Anterior cingulate cortex (tissue), 58 donors: Measurements from ENCODE around the gene HOTAIR.

Source experiments
- DNase-seq, 58 donors: peaks; one replicate each; lab custom pipeline; 2025; lab: John Stamatoyannopoulos, UW

Gene HOTAIR

DNA sequence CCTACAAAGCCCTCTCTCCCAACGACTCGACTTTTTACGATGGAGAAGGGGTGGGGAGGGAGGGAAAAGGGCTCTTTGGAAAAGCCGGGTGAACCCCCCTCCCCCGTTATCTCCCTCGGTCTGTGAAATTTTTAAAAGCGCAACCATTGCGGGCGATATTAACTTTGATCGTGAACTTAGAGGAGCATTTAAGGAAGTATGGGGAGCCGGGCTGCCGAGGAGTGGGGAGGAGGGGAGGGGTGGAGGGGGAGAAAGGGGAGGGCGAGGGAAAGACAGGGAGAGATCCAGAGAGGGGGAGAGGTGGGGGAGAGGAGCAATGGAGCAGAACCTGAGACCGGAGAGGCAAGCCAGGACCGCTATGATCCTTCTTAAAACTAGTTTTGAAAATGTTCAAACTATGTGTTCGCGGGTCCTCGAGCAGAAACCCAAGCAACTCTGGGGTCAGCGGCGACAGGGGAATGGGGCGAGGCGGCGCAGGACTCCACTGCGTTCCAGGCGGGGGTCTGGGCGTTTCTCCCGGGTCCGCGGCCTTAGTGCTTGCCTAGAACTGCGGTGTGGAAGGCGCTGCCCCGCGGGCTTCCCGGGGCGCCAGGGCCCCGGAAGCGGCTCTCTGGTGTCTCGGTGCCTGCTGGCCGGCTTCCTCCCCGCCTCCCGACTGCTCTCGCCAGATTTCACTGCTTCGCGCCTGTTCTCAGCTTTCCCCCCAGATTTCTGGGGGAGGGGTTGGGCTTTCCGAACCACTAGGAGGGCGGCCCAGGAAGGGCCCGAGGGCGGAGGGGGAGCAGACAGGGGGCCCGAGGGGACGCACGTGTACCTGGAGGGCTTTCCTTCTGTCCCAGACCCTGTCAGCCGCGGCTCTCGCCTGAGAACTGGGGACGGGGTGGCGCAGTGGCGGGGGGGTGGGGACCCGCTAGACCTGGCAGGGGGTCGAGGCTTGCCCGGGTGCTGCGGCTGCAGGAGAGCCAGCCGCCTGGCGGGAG lies at the start of gene HOTAIR:
Gene HOTAIR (minus strand): TSS at position 871 of the 980 bp plus-strand sequence.
- no peak for DNase-seq

DNA sequence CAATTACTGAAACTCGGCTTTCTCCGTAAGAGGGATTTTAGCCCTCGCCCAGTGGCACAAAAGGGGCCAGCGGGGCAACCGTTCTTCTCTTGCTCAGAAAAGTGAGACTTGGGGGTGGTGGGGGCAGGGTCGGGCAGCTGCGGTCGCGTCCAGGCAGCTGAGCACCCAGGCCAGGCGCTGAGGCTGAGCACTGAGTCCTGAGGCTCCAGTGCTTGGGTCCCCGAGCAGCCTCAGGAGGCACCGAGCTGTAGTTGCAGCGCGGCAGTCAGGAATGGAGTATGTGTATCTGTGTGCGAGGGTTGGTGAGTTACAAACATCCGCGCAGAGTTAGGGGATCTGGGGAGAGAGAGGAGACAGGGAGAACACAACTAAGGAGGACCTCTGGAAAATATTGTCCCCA lies 49.4 kb upstream of the HOTAIR start:
- DNase-seq, result no peak

DNA sequence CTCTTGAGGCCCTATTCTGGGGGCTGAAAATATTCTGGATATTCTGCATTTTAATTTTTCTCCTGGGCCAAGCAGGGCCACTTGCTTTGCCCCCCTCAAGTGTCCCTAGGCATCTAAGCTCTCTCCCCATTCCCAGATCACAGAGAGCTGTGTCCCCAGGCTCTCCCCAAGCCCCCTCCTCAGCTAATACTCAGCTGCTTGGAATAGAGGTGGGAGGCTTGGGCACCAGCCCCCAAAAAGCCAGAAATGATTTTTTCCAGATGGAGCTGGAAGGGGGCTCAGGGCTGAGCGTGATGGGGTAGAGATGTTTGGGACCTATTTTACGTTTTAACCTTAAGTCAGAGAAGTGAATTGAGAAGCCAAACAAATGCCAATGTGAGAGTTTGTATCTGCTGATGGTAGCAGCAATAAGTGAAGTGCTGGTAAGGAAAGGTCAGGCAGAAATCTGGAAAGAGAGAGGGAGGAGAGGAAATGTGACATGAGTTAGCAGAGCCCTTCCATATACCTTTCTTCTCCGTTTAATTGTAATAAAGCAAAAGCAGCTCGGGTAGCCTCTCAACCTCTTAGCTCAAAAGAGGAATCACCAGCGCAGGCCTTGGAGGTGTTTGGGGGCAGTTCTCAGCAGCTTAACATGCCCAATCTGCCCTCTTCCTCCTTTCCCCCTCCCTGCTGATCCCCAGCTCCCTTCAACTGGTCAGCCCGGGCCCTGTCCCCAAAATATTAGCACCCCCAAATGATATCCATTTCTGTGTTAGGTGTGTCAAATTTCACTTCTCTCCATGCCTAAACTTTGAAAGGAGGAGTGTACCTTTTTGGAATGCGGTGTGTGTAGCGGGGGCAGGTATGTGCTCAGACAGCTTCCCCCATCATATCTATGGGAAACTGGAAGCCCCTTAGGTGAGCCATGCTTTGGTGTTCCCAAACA lies 48.5 kb upstream of the HOTAIR start:
- DNase-seq, result no peak

DNA sequence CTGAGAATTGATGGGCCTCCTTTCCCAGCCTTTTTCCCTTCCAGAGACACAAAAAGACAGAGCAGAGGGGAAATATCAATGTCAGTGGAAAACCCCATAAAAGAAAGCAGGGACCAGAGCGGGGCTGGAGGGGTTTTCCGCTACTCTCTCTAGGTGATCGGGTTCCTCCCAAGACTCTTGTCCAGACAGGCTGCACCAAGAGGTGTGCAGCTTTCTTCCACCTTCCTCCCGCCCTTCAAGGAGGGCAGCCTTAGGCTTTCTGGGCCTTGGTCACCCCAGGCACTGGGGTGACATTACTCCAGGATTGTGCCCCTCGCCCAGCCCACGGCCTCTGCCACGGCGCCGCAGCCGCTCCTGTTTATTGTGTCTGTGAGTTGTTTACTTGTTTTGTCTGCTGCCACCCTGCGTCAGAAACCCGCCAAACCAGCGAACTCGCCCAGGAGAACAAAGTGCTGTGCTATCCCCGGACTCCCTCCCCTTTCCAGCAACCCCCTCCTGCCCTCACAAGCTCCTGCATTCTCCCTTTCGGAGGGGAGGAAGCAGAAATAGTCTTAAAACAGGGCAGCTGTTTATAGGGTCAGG lies 46.8 kb upstream of the HOTAIR start:
- DNase-seq, result no peak

DNA sequence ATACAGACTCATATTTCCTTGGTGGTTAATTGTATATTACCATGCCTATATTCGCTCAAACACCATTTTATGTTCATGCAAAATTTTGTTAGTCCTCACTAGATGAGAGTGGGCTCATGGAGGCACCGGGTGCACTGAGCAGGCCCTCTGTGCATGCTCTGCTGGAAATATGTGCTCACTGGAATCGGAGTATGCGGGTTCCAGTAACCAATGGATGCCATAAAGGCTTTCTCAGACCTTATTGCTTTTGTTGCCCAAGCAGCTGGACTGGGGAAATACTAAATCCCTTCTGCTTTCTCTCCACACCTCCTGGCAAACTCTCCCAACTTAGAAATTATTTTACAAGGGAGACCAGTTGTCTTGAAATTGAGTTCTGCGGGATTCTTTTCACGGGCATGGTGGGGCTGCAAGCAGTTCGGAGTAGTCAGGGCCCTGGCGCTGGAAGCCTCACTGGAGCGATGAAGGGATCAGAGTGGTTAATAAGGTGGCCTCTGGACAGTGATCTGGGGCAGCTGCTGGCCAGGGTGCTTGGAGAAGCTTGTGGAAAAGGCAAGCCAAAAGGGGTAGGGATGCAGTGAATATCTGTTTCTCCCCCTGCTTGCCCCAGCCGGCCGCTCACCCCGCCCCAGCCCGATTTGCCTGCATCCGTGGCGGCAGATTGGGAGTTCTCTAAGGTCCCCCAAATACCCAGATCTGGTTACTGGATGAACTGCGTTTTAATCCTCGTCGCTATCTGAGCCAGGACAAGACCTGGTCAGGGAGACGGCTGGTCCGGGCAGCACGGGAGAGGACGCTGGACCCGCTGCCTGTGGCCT lies 46.0 kb upstream of the HOTAIR start:
- no peak for DNase-seq

DNA sequence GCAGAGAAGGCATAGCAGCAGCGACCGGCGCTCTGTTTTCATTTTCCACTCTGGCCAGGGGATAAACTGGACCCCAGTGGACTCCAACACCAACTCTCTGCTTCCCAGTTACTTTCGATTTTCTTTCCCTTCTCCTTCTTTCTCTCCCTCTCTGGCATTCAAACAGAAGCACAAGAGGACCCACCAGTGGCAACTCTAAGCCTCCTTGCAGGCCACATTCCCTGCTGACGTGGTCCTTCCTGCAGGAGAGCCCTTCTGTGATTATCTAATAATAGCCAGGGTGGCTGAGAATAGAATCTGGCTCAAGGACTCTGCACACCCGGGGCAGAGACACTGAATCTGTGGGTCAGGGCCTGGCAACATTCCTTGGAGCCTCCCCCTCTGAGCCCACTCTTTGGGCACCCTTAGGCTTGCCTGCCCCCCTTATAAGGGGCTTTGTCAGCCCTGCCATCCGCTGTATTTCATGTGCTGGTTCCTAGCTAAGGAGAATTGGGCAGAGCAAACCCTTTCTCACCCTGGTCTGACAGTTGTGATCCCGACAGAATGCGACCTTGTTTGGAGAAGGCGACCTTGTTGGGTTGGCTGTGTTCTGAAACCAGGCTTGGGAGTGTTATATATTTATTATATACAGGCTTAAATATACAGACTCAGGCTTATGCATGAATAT lies 45.3 kb upstream of the HOTAIR start:
- DNase-seq, result no peak

DNA sequence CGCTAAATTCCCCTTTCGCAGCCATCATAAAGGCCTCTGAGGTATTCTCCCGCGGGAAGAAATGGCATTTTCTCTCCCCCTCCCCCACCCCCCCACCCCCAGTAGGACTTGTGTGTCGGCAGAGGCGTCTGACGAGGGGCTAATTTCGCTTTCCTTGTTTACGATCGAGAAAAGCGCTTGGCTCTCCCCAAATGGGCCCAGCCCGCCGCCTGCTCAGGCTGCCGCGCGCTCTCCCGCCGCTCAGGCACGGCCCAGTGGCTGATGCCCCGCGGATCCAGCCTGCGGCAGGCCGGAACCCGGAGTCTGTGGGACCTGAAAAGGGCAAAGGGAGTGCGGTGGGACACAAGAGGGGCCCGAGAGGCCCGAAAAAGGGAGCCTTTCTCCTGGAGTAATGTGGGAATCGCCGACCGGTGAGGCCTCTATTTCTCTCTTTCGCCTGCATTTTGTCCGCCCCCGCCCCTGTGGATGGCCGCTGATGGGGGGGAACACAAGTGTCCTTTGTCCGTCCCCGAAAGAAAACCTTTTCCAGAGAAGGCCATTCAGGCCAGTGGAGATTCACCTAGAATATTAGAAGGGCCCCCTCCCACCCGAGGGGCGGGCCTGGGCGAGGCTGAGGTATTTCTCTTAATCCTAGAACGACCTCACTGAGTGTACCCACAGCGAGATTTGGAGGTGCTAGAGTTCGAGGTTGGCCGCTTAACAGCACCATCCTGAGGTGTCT lies 44.5 kb upstream of the HOTAIR start:
- no peak for DNase-seq

DNA sequence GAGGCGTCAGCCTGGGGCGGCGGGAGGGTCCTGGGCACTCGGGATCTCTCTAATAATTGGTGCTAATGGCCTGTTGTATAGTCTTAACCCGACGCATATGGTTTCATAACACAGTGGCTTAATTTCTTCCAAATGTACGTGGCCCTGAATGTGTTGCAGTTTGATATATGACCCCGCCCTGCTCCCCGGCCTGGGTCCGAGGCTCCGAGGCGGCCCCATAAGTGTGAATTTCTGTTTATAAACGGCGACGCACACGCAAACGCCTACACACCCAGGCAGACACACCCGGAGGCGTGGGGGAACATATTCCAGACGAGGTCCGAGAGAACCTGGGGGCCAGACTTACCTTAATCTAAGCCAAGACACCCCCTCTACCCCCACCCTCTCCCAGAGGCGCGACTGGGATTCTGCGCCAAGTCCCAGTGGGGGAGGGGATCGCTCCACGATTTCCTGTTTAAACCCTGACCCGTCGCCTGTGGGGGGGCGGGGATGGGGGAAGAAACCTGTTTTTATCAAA lies 43.8 kb upstream of the HOTAIR start:
- DNase-seq, result no peak

DNA sequence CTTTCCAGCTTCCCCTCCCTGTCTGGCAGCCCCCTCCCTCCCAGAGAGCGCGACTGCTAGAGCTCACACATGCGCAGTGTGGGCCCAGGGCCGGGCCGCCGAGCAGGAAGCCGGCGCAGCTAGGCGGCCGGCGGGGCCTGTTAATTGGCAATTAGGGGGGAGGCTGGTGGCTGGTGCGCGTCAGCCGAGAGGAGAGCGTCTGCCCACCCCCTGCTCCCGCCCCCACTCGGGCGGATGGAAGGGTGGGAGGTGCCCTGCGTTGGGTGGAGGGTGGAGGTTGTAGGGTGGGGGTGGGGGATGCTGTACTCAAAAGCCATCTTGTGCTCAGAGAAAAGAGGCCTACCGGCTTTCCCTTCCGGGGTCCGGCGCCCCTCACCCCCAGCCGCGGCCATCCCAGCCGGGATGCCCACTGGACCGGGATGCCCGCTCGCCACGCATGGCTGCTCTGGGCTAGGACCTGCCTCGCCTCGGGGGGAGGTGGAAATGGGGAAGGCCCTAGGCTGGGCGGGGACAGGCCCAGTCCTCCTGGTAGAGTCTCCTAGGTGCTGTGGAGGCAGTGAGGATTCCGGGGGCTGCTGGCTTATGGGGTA lies 43.2 kb upstream of the HOTAIR start:
- peak in 45 of 58 donors; percentile 1 to 52 (median 14) for DNase-seq

DNA sequence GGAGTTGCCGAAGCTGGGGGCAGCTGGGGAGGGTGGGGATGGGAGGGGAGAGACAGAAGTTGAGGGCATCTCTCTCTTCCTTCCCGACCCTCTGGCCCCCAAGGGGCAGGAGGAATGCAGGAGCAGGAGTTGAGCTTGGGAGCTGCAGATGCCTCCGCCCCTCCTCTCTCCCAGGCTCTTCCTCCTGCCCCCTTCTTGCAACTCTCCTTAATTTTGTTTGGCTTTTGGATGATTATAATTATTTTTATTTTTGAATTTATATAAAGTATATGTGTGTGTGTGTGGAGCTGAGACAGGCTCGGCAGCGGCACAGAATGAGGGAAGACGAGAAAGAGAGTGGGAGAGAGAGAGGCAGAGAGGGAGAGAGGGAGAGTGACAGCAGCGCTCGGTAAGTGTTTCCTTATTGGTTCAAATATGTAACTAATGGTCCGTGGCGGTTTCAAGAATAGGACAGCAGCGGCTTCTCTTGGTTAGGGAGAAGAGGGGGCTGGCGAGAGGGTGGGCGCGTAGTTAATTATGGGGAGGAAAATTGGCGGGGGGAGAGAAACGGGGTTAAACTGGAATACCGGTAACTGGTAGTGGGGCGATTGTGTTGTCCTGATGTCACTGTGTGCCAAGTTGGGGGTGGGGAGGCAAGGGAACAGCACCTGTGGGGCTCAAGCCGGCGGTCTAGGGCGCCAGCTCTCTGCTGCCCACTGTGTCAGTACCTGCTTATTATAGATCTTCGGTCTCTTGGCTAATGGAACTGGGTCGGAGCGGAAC lies 42.5 kb upstream of the HOTAIR start:
- DNase-seq, result no peak

DNA sequence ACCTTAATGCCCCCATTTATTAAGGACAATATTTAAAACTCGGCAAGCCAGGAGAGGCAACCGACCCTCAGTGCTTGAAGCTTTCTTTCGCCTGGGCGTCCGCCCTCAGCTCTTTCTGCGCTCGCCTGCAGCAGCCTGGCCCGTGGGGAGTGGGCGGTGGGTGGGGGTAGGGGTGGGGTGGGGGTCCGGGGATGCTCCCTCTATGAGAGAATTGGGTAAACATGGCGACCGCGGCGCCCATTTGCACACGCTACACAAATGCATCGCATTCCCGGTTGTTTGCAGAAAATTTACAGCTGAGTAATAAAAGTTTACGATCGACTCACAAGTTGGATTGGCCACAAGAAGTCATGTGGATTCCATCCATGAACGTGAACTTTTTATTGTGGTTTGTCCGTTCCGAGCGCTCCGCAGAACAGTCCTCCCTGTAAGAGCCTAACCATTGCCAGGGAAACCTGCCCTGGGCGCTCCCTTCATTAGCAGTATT lies 41.8 kb upstream of the HOTAIR start:
- no peak for DNase-seq

DNA sequence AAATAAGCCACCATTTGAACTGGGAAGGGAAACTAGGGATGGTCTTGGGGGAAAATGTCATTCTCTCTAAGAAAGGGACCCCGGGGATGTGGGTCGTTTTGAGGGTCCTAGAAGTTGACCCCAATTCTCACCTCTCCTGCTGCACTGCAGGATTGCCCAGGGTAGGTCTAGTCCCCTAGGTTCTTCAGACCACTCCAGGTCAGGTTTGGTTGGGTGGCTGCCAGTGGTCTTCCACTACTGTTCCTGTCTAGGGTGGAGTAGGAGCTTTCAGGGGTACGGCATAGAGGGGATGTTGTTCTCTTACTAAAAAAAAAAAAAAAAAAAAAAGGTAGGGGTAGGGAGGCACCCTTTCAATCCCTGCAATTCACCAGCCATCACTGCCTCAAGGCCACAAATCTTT lies 41.3 kb upstream of the HOTAIR start:
- DNase-seq, result no peak

DNA sequence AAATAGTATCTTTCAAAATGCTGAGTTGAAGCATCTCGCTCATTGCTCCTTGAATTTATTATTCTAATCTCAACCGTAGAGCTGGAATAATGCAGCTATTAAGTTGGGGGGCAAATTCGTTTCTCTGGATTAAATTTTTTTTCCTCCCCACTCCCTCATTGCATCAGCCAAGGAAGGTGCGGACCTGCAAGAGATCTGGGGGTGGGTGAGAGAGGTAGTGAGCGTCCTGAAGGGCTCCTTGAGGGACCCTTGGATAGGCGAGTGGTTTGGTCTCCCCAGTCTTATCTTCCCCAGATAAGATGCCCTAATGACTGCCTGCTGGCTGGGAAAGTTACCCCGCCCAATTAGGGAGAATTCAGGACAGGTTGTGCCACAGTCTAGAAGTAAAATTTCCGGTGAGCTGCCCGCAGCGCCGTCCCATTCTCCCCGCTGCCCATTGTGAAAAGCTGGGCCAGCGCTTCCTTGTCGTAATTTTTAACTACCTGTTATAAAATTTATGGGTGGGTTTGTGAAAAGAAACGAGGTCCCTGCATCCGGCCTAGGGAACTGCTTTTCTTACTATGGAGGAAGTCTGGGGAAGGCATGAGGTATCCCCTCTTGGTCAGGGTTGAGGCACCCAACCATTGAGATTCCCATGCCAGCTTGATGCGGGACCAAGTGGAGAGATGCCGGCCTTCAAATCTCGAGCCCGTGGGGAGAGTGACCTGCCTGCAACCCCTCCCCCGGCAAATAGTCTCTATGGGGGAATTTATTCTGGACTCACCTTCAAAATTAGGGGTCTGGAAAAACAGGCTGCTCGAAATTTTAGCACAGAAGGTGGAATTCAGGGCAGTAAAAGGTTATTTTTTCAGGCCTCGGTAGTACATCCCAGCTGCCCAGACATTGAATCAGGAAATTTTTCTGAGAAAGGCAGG lies 40.5 kb upstream of the HOTAIR start:
- DNase-seq, result no peak

DNA sequence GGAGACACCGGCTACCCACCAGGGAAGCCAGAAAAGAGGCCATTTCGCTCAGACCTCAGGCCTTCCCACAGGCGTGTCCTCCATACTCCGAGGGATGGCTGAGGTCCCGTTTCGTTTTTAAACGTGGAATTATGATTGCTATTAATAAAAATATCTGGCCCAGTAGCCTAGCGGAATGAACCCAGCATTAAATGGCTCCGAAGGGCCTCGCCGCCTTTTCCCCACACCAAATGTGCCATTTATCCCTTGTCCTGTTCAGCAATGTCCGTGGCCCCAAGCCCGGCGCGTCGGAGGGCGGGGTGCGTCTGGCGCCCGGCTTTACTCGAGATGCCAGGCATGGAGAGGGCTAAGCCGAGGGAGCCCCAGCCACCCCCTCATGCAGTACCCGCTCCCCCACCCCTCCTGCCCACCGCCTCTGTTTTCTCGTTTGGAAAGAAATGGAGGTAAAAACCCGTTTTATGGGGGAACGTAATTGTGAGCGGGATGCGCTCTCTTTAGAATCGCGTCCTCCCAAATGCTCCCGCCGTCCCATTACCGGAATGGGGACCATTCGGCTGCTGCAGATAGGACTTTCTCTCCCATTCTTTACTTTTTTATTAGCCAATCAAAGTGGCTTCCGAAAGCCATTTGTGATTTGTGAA lies 39.7 kb upstream of the HOTAIR start:
- no peak for DNase-seq

DNA sequence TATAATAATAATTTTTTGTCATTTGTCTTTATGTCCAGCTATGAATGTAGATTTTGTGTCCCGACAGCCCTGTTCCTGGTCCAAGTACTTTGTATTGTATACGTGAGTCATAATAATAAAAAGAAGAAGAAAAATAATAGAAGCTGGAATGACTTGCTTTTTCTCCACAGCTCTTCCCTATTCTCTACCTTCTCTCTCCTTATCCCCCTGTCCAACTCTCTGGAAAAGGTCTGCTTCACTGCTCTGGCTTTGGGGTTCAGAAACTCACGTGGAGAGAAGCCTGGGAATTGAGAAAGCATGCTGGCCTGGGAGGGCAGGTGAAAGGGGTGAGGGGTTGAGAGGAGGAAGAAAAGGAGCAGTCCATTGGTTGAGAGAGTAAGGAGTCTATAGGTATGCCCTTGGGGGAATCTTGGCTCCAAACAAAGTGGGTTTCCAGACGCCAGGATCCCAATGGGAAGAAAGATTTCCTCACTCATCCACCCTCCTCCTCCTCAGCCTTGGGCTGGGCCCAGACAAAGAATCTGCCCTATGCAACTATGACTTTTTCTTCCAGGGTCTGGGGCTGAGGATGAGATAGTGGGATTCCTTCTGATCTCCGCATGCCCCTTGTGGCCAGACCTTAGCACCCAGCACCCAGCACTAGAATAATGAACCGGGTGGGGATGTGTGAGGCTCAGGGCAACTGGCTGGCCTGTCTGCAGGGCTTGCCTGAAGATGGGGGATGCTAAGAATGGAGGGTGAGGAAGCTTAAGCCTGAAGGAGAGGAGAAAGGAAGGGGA lies 38.1 kb upstream of the HOTAIR start:
- no peak for DNase-seq
